Glutamatergic neuron (in vitro differentiated cells): ENCODE measurements around the gene PIK3R4. TPM values are rescaled to one million over a fixed set of nuclear protein-coding genes. Genes with fewer than 3 reads are reported as not detected.

Experiments
- DNase-seq: peaks from one replicate; pipeline ENCODE4 v3.0.0; 2022
- H3K27ac Mint-ChIP-seq: one replicate; pipeline ENCODE4 v1.8.0; 2020; ENCODE audit warnings: mild to moderate bottlenecking, mixed read lengths, inconsistent platforms; ENCODE audit not compliant: unreplicated experiment
- H3K27me3 Mint-ChIP-seq: one replicate; pipeline ENCODE4 v1.8.0; 2020; ENCODE audit warnings: mild to moderate bottlenecking, moderate library complexity, mixed read lengths, inconsistent platforms; ENCODE audit not compliant: unreplicated experiment
- H3K36me3 Mint-ChIP-seq: one replicate; pipeline ENCODE4 v1.8.0; 2020; ENCODE audit warnings: mild to moderate bottlenecking, mixed read lengths, inconsistent platforms; ENCODE audit not compliant: unreplicated experiment
- H3K4me1 Mint-ChIP-seq: one replicate; pipeline ENCODE4 v1.8.0; 2020; ENCODE audit warnings: mild to moderate bottlenecking, low read depth, mixed read lengths, inconsistent platforms; ENCODE audit not compliant: unreplicated experiment
- H3K4me3 Mint-ChIP-seq: one replicate; pipeline ENCODE4 v1.8.0; 2020; ENCODE audit warnings: mild to moderate bottlenecking, mixed read lengths, inconsistent platforms; ENCODE audit not compliant: unreplicated experiment
- H3K9me3 Mint-ChIP-seq: one replicate; pipeline ENCODE4 v1.8.0; 2020; ENCODE audit warnings: mild to moderate bottlenecking, moderate library complexity, mixed read lengths, inconsistent platforms; ENCODE audit not compliant: unreplicated experiment
- CTCF ChIP-seq: fragments of 200-600 bp; sonication (generic); IDR thresholded peaks from one replicate; pipeline ENCODE4 v1.5.0; 2021; ENCODE audit not compliant: partially characterized antibody, unreplicated experiment
- total RNA-seq: library from RNA; stranded (reverse); fragmentation: NEBNext Ultra II Directional; extraction: Animal tissue kit (Norgen Biotek cat#: 25700); gene quantifications from one replicate; pipeline ENCODE4 v1.2.1, GENCODE V29; 2021; ENCODE audit not compliant: unreplicated experiment

PIK3R4 gene
- total RNA-seq, 1 donor from 2014 or later = 19.4 TPM

- Mint-ChIP-seq H3K36me3 (no peaks in the 10 kb centered on the region), H3K27me3 (no peaks in the 10 kb centered on the region), H3K4me3 (no peak overlapping the region), H3K27ac (no peak overlapping the region), H3K9me3 (no peaks in the 10 kb centered on the region), H3K4me1 (peaks cover 3% of the 10 kb centered on the region)
- no peak for TF ChIP-seq CTCF
- no peak for DNase-seq
Observed at GRCh38 chr3:130737622-130738021, 9.0 kb downstream of the PIK3R4 start.

GRCh38 chr3:130733236-130733875 lies 13.3 kb downstream of the PIK3R4 start:
- Mint-ChIP-seq H3K9me3 (no peaks in the 10 kb centered on the region), H3K4me3 (no peak overlapping the region), H3K36me3 (no peaks in the 10 kb centered on the region), H3K27ac (no peak overlapping the region), H3K27me3 (no peaks in the 10 kb centered on the region), H3K4me1 (no peaks in the 10 kb centered on the region)
- TF ChIP-seq CTCF = no peak
- DNase-seq = no peak

- H3K36me3 Mint-ChIP-seq = no peaks in the 10 kb centered on the region
- no peaks in the 10 kb centered on the region for H3K9me3 Mint-ChIP-seq
- H3K27ac Mint-ChIP-seq = no peak overlapping the region
- H3K4me1 Mint-ChIP-seq = no peaks in the 10 kb centered on the region
- TF ChIP-seq CTCF = no peak
- H3K27me3 Mint-ChIP-seq = no peaks in the 10 kb centered on the region
- no peak for DNase-seq
- no peak overlapping the region for H3K4me3 Mint-ChIP-seq
Observed at GRCh38 chr3:130732501-130732900, 14.1 kb downstream of the PIK3R4 start.

GRCh38 chr3:130731817-130732216 lies 14.8 kb downstream of the PIK3R4 start:
- no peak for TF ChIP-seq CTCF
- H3K4me1 Mint-ChIP-seq = no peaks in the 10 kb centered on the region
- H3K4me3 Mint-ChIP-seq = no peak overlapping the region
- no peaks in the 10 kb centered on the region for H3K36me3 Mint-ChIP-seq
- no peaks in the 10 kb centered on the region for H3K27me3 Mint-ChIP-seq
- DNase-seq = no peak
- H3K27ac Mint-ChIP-seq = no peak overlapping the region
- H3K9me3 Mint-ChIP-seq = no peaks in the 10 kb centered on the region

- Mint-ChIP-seq H3K27me3 (no peaks in the 10 kb centered on the region), H3K4me1 (peaks cover 2% of the 10 kb centered on the region), H3K27ac (no peak overlapping the region), H3K36me3 (no peaks in the 10 kb centered on the region), H3K9me3 (no peaks in the 10 kb centered on the region), H3K4me3 (no peak overlapping the region)
- DNase-seq = no peak
- TF ChIP-seq CTCF = no peak
Observed at GRCh38 chr3:130729154-130729553, 17.5 kb downstream of the PIK3R4 start.
